ENCODE results near the gene NBPF1.
"Not testable (repeated sequence)": the region's sequence is repeated elsewhere in the genome, so short reads cannot be mapped to it uniquely, and the experiment has no call there.

GRCh38 chr1:16639091-16640031, 26.0 kb upstream of the NBPF1 start:
- not testable (repeated sequence) for TF ChIP-seq CTCF, POLR2A (IDR thresholded peaks at IDR 0.05)
